ENCODE data around the gene ATP8A1. TPM values are rescaled to one million over a fixed set of nuclear protein-coding genes. Genes with fewer than 3 reads are reported as not detected.

Gene ATP8A1
- total RNA-seq, 2 donors from 2014 or later = 17.9 to 18.7 TPM

- no peaks in the 10 kb centered on the region for H3K4me1 ChIP-seq (ENCODE audit: control insufficient read depth, insufficient read depth, low read length)
- TF ChIP-seq, protein P1, sequence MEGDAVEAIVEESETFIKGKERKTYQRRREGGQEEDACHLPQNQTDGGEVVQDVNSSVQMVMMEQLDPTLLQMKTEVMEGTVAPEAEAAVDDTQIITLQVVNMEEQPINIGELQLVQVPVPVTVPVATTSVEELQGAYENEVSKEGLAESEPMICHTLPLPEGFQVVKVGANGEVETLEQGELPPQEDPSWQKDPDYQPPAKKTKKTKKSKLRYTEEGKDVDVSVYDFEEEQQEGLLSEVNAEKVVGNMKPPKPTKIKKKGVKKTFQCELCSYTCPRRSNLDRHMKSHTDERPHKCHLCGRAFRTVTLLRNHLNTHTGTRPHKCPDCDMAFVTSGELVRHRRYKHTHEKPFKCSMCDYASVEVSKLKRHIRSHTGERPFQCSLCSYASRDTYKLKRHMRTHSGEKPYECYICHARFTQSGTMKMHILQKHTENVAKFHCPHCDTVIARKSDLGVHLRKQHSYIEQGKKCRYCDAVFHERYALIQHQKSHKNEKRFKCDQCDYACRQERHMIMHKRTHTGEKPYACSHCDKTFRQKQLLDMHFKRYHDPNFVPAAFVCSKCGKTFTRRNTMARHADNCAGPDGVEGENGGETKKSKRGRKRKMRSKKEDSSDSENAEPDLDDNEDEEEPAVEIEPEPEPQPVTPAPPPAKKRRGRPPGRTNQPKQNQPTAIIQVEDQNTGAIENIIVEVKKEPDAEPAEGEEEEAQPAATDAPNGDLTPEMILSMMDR (conservative IDR thresholded peaks at IDR 0.05) = no peak
- H3K27ac ChIP-seq (ENCODE audit: low read depth, low read length) = no peak overlapping the region
- no peaks in the 10 kb centered on the region for H3K9me3 ChIP-seq (ENCODE audit: control insufficient read depth, low read length)
- no peak overlapping the region for H3K4me3 Mint-ChIP-seq
- DNase-seq = no peak
- no peaks in the 10 kb centered on the region for H3K27me3 Mint-ChIP-seq (ENCODE audit: insufficient read depth)
- H3K36me3 ChIP-seq (ENCODE audit: control insufficient read depth, insufficient read depth, low read length) = no peaks in the 10 kb centered on the region
- H3K36me3 Mint-ChIP-seq (ENCODE audit: low read depth) = no peaks in the 10 kb centered on the region
- no peaks in the 10 kb centered on the region for H3K9me3 Mint-ChIP-seq
- no peak overlapping the region for H3K27ac Mint-ChIP-seq
- H3K9ac ChIP-seq (ENCODE audit: extremely low read depth, low read length, poor library complexity, severe bottlenecking) = no peak overlapping the region
- no peaks in the 10 kb centered on the region for H3K27me3 ChIP-seq (ENCODE audit: control insufficient read depth, insufficient read depth, low read length, poor library complexity, severe bottlenecking)
- H3K4me1 Mint-ChIP-seq = peaks cover 11% of the 10 kb centered on the region
- WGBS, 2 experiments (ENCODE audit: insufficient coverage in 1 of 2, insufficient read length in 1 of 2) = 100% methylated on average over 1 of the region's 1 CpG; no CpG with 5 or more reads in 1 of the 2 experiments
- H3K4me3 ChIP-seq (ENCODE audit: low read length) = no peak overlapping the region
Observed at GRCh38 chr4:42480281-42480680, 176.6 kb downstream of the ATP8A1 start.

DNA sequence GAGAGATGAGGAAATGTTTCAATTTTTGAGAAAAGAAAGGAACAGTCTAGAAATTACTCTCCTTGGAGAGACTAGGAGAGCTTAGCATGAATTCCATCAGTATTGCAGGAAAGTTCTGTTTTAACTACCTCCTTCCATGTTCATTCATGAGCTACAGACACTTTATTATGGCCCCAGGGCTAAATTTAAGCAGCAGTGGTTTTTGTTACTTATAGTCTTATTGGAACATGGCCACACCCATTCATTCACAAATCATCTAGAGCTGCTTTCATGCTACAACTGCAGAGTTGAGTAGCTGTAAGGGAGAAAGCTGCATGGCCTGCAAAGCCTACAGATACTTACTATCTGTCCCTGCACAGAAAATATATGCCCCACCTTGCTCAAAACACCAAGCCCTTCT, 178.0 kb downstream of the ATP8A1 start:
- Mint-ChIP-seq H3K27ac (no peak overlapping the region), H3K36me3 (ENCODE audit: low read depth) (no peaks in the 10 kb centered on the region)

DNA sequence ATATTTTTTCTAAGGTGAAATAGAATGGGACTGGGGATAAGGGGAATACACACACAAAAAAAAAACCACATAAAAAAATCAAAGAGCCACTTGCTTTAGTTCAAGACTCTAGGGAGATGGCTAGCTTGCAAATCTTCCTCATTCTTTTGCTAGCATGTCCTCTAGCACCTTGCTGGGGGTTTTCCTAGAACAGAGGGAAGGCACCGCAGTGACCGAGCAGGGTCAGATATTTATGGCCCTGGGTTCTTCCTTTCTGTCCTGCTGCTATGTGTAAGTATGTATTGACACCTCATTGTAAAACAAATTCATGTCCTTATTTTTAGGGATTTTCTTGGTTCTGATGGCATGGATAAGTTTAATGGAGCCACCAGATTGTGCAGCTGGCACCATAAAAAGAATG, 178.4 kb downstream of the ATP8A1 start:
- no peaks in the 10 kb centered on the region for H3K27me3 ChIP-seq (ENCODE audit: control insufficient read depth, insufficient read depth, low read length, poor library complexity, severe bottlenecking)
- no peak for DNase-seq
- Mint-ChIP-seq H3K4me3 (no peak overlapping the region), H3K9me3 (no peaks in the 10 kb centered on the region), H3K4me1 (peaks cover 6% of the 10 kb centered on the region), H3K36me3 (ENCODE audit: low read depth) (no peaks in the 10 kb centered on the region), H3K27ac (no peak overlapping the region), H3K27me3 (ENCODE audit: insufficient read depth) (no peaks in the 10 kb centered on the region)
- H3K9me3 ChIP-seq (ENCODE audit: control insufficient read depth, low read length) = no peaks in the 10 kb centered on the region
- no peak overlapping the region for H3K27ac ChIP-seq (ENCODE audit: low read depth, low read length)
- no peak overlapping the region for H3K4me3 ChIP-seq (ENCODE audit: low read length)
- H3K4me1 ChIP-seq (ENCODE audit: control insufficient read depth, insufficient read depth, low read length) = no peaks in the 10 kb centered on the region
- 100% methylated on average over 2 of the region's 2 CpGs for WGBS, 2 experiments (ENCODE audit: insufficient coverage in 1 of 2, insufficient read length in 1 of 2)
- H3K36me3 ChIP-seq (ENCODE audit: control insufficient read depth, insufficient read depth, low read length) = no peaks in the 10 kb centered on the region
- TF ChIP-seq, protein P1 (conservative IDR thresholded peaks at IDR 0.05) = no peak
- no peak overlapping the region for H3K9ac ChIP-seq (ENCODE audit: extremely low read depth, low read length, poor library complexity, severe bottlenecking)

More for the DNA sequence above, 178.0 kb downstream of the ATP8A1 start:
- DNase-seq = no peak
- H3K27me3 Mint-ChIP-seq (ENCODE audit: insufficient read depth) = no peaks in the 10 kb centered on the region
- no peak overlapping the region for H3K4me3 ChIP-seq (ENCODE audit: low read length)
- no peaks in the 10 kb centered on the region for H3K9me3 Mint-ChIP-seq
- no peak overlapping the region for H3K4me3 Mint-ChIP-seq
- no peak overlapping the region for H3K9ac ChIP-seq (ENCODE audit: extremely low read depth, low read length, poor library complexity, severe bottlenecking)
- TF ChIP-seq, protein P1 (conservative IDR thresholded peaks at IDR 0.05) = no peak
- H3K27ac ChIP-seq (ENCODE audit: low read depth, low read length) = no peak overlapping the region
- no peaks in the 10 kb centered on the region for H3K36me3 ChIP-seq (ENCODE audit: control insufficient read depth, insufficient read depth, low read length)
- H3K27me3 ChIP-seq (ENCODE audit: control insufficient read depth, insufficient read depth, low read length, poor library complexity, severe bottlenecking) = no peaks in the 10 kb centered on the region
- H3K9me3 ChIP-seq (ENCODE audit: control insufficient read depth, low read length) = no peaks in the 10 kb centered on the region
- peaks cover 6% of the 10 kb centered on the region for H3K4me1 Mint-ChIP-seq
- no peaks in the 10 kb centered on the region for H3K4me1 ChIP-seq (ENCODE audit: control insufficient read depth, insufficient read depth, low read length)

Data from endodermal cell (in vitro differentiated cells).